ENCODE data around the gene ANKRD2. TPM values are rescaled to one million over a fixed set of nuclear protein-coding genes. Genes with fewer than 3 reads are reported as not detected.
"Not testable (repeated sequence)": the region's sequence is repeated elsewhere in the genome, so short reads cannot be mapped to it uniquely, and the experiment has no call there.

Gene ANKRD2
- 0.23 TPM in 1 of 2 replicates, not detected in the other for total RNA-seq (2014; rRNA removed; shearing (Covaris generic))

DNA sequence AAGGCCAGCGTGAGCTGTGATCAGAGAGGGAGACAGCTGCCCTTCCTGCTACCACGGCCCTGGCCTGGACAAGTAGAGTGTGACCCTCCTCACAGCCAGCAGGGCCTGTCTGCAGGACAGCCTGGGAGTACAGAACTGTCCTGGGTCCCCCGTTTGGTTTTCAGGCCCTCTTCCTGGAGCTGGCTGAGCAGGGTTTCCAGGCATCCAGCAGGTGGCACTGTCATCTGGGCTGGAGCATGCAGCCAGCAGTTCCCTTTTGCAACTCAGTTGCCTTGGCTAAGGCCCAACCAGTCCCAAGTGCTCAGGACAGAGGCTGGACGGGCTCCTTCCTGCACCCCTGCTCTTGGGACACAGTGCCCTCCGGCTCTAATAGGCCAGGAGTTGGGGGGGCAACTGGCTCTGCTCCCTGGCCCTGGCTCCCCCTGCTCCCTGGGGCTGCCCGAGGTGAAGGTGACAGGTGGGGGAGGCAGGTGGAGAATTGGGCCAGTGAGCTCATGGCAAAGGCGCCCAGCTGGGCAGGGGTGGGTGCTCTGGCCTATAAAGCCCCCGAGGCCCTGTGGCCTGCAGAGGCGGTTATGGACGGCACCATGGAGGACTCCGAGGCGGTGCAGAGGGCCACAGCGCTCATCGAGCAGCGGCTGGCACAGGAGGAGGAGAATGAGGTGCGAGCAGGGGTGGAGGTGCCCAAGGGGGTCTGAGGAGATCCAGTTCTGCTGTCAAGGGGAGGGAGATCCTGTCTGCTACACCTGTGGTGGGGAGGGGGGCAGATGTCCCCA, at the start of gene ANKRD2:
Gene ANKRD2 (plus strand): TSS at position 566 of the 776 bp plus-strand sequence. CDS start 10 bp downstream, at position 576.
- DNase-seq (ENCODE audit: low spot score), result peak; percentile 75

DNA sequence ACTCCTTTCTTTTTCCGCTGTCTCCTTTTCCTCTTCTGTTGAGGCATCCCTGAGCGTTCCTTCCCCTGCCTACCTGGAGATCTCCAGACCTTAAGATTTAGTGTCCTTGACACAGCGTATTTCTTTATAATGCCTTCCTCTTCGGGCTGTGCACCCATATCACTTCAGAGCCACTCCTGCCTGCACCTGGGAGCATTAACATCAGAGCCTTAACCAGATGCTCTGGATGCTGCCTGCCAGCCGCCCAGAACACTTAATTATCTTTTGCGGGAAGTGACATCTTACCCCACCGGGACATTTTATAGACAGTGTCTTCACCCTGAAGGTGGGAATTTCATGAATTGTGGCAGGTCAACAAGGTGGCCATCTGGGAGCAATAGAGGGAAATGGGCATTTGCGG, 49.6 kb upstream of the ANKRD2 start:
- no peak for DNase-seq (ENCODE audit: low spot score)

DNA sequence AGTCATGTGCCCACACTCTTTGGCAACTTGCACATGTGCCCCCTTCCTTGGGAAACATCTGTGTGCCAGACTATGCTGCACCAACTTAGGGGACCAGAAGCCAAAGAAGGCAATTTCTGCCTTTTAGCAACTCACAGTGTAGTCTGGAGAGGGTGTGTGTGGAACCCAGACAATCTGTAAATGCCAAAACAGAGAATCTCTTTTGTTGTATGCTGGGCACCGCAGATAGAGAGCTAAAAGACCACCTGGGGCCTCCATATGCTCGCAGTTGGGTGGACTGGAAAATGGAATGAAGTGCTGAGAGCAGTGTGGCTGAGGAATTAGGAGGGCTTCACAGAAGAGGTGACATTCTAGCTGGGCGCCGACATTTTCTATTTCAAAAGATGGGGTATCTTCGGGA, 47.5 kb upstream of the ANKRD2 start:
- no peak for DNase-seq (ENCODE audit: low spot score)

GRCh38 chr10:97525683-97526110, 46.9 kb upstream of the ANKRD2 start:
- no peak for DNase-seq (ENCODE audit: low spot score)

DNA sequence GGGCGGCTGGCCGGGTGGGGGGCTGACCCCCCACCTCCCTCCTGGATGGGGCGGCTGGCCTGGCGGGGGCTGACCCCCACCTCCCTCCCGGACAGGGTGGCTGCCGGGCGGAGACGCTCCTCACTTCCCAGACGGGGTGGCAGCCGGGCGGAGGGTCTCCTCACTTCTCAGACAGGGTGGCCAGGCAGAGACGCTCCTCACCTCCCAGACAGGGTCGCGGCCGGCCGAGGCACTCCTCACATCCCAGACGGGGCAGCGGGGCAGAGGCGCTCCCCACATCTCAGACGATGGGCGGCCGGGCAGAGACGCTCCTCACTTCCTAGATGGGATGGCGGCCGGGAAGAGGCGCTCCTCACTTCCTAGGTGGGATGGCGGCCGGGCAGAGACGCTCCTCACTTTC, 43.7 kb upstream of the ANKRD2 start:
- DNase-seq (ENCODE audit: low spot score), result not testable (repeated sequence)

GRCh38 chr10:97529685-97530465, 42.7 kb upstream of the ANKRD2 start:
- DNase-seq (ENCODE audit: low spot score), result no peak

- DNase-seq (ENCODE audit: low spot score), result peak; percentile 74
Observed at GRCh38 chr10:97531401-97531986, 41.1 kb upstream of the ANKRD2 start.

- DNase-seq (ENCODE audit: low spot score), result no peak
Observed at GRCh38 chr10:97532935-97533671, 39.5 kb upstream of the ANKRD2 start.

GRCh38 chr10:97533888-97534287, 38.7 kb upstream of the ANKRD2 start:
- no peak for DNase-seq (ENCODE audit: low spot score)

DNA sequence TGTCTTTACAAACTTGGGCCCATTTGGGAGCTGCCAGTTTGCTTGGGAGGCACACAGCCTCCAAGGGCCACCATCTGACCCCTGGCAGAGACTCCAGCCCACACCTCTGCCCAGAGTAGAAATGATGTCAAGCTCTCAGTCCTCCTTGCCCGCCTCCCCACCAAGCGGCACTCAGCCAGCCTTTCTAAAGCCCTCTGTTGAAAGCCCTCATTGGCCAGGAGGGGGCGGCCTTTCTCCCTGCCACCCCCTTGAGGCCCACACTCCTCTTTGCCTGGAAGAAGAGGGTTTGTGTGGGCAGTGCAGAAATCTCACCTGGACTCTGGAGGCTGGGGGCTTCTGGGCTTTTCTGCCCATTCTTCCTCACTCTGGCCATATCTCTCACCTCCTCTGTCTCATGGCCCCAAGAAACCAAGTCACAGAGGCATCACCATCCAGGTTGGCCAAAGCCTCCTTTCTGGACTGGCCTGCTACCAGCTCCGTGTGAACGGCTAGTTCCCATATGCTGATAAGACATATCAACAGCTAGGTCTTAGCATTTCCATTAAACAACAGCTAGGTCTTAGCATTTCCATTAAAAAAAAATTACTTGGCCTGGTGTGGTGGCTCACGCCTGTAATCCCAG, 37.7 kb upstream of the ANKRD2 start:
- DNase-seq (ENCODE audit: low spot score), result peak; percentile 60

DNA sequence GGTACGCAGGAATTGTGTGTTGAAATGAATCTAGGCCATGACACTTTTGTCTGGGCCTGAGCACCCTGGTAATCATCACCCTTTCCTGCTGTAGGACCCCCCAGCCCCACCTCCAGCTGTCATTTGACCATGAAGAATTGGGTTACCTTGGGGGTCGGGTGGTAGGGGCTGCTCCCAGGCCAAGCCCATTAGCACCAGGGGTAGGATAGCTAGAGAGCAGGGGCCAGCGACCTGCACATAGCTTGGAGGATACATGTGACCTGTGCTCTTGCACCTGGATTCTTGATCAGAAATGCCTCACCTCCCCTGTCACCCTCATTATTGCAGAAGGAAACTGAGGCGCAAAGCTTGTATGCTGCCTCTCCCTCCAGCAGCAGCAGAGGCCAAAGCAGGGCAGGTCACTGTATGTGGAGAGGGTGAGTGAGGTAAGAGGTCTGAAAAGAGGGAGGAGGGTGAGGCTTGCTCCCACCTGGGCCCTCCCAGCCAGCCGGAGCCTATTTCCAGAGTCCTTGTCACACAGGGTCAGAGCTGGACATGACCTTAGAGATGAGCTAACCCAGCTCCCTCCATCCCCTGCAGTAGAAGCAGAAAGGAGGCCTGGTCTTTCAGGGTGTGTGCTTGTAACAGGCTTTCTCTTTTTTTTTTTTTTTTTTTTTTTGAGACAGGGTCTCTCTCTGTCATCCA, 35.3 kb upstream of the ANKRD2 start:
- no peak for DNase-seq (ENCODE audit: low spot score)

- no peak for DNase-seq (ENCODE audit: low spot score)
Observed at GRCh38 chr10:97538411-97538810, 34.2 kb upstream of the ANKRD2 start.

GRCh38 chr10:97538839-97539238, 33.7 kb upstream of the ANKRD2 start:
- no peak for DNase-seq (ENCODE audit: low spot score)

DNA sequence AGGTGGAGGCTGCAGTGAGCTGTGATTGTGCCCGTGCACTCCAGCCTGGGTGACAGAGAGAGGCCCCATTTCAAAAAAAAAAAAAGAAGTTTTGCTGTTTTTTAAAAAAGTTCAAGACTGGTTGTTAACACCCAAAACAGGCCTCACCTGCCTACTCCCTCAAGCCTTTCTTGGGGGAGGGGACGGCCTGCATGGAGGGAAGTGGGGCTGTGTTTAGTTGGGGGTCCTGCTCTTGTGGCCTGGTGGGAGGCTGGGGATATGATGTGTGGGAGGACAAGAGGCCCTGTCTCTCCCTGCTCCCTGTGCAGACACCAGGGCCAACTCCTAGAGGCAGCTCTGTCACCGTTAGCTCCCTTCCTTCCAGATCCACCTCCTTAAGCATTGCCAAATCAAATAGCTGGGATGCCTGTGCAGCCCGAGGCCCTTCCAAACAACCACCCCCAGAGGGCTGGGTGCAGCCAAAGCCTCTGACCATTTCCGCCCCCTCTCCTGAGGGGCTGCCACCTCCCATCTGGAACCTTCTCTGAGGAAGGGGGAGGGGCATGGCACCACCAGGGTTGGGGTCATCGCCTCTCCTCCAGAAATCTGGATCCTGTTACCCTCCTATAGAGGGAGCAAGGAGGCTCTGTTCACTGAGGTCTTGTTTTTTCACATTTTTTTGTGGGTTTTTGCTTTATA, 32.9 kb upstream of the ANKRD2 start:
- no peak for DNase-seq (ENCODE audit: low spot score)

GRCh38 chr10:97540669-97541500, 31.7 kb upstream of the ANKRD2 start:
- DNase-seq (ENCODE audit: low spot score), result no peak

DNA sequence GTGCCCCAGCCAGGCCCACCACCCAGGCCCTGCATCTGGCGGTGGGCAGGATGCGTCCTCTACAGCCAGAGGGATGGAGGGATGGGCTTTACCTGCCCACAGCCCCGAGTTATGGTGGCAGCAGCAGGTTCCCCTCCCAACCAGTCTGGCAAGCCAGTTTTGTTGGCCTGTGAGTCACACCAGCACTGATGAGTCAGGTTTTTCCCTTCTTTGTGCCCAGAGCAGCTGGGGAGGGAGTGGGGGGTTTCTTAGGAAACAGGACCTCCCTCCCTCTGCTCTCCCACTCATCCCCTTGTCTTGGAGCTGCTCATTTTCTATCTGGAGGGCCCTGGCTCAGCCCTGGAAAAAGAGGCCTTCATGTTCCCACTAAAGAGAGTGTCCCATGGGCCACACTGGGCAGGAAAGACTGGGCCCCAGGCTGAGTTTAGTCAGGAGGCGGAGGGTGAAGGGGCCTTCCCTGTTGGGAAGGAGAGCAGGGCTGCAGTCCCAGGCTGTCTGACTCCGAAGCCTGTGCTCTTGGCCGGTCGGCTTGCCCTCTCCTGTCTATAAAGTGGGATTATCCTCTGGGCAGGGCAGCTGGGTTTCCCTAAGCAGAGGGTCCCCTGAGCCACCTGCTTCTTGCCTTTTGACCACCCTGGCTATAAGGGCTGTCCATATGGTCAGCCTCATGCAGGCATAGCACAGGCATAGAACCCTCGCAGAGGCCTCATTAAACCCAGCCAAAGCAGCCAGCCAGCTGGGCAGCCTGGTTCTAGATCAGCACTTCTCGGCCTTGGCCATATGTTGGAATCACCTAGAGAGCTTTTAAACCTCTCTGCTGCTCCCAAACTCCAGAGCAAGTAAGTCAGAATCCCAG, 30.2 kb upstream of the ANKRD2 start:
- peak; percentile 86 for DNase-seq (ENCODE audit: low spot score)

- DNase-seq (ENCODE audit: low spot score), result peak; percentile 88
Observed at GRCh38 chr10:97543025-97543546, 29.5 kb upstream of the ANKRD2 start.
